SK-N-SH (cell line): ENCODE results near the gene FDPS. TPM values are rescaled to one million over a fixed set of nuclear protein-coding genes. Genes with fewer than 3 reads are reported as not detected.

ENCODE experiments used
- CTCF ChIA-PET: fragments of 300-600, 350-600 bp; formaldehyde crosslinking; extraction: SDS; loops from one replicate; lab custom pipeline; 2021; lab: Yijun Ruan, JAX
- POLR2A ChIA-PET: fragments of 350-600 bp; sonication (Branson Sonifier 250); formaldehyde crosslinking; extraction: SDS; loops from one replicate; lab custom pipeline; 2020; ENCODE audit warnings: antibody characterized with exemption, inconsistent platforms; lab: Yijun Ruan, JAX
- DNase-seq: peaks from one replicate; pipeline ENCODE4 v3.0.0; 2012
- H2AFZ ChIP-seq: fragments of 200-600 bp; sonication (generic); 2 replicates; pipeline ENCODE4 v1.8.1; 2016; ENCODE audit warnings: antibody characterized with exemption, mild to moderate bottlenecking, low read depth
- H3F3A ChIP-seq: fragments of 200-600 bp; sonication (generic); replicated peaks from 2 replicates; pipeline ENCODE3; 2016; ENCODE audit warnings: antibody characterized with exemption, mild to moderate bottlenecking; ENCODE audit not compliant: insufficient read depth
- H3K27ac ChIP-seq, 2 experiments: fragments of 200-500 bp in 1 of 2; fragments of 200-600 bp in 1 of 2; sonication (Bioruptor generic) in 1 of 2; sonication (generic), shearing (Covaris generic) in 1 of 2; 2 replicates each; pipeline versions ENCODE4 v1.5.1 to v1.6.1; 2014 to 2016; ENCODE audit warnings: low read depth in 2 of 2, inconsistent platforms in 1 of 2, low read length in 1 of 2, mild to moderate bottlenecking in 1 of 2, mixed read lengths in 1 of 2
- H3K27me3 ChIP-seq: fragments of 200-600 bp; sonication (generic), shearing (Covaris generic); 2 replicates; pipeline ENCODE4 v1.6.1; 2016; ENCODE audit warnings: mixed run types; ENCODE audit not compliant: insufficient read depth
- H3K36me3 ChIP-seq, 2 experiments: fragments of 200-500 bp in 1 of 2; fragments of 200-600 bp in 1 of 2; sonication (Bioruptor generic) in 1 of 2; sonication (generic) in 1 of 2; replicated peaks in 1 of 2; 2 replicates each; pipeline versions ENCODE3 to v1.5.1; 2014 to 2016; ENCODE audit warnings: low read length in 1 of 2, mild to moderate bottlenecking in 1 of 2; ENCODE audit not compliant: insufficient read depth in 2 of 2, control insufficient read depth in 1 of 2
- H3K4me1 ChIP-seq, 2 experiments: fragments of 200-500 bp in 1 of 2; fragments of 200-600 bp in 1 of 2; sonication (Bioruptor generic) in 1 of 2; sonication (generic), shearing (Covaris generic) in 1 of 2; 2 replicates each; pipeline versions ENCODE4 v1.5.1 to v1.6.1; 2014 to 2016; ENCODE audit warnings: low read depth in 1 of 2, low read length in 1 of 2, mixed run types in 1 of 2; ENCODE audit not compliant: insufficient read depth in 2 of 2, control insufficient read depth in 1 of 2
- H3K4me2 ChIP-seq: fragments of 200-600 bp; sonication (generic), shearing (Covaris generic); 2 replicates; pipeline ENCODE4 v1.6.1; 2017; ENCODE audit warnings: mixed run types
- H3K4me3 ChIP-seq, 2 experiments: fragments of 200-500 bp in 1 of 2; fragments of 200-600 bp in 1 of 2; sonication (Bioruptor generic) in 1 of 2; sonication (generic), shearing (Covaris generic) in 1 of 2; 2 replicates each; pipeline versions ENCODE4 v1.5.1 to v1.8.1; 2014 to 2016; ENCODE audit warnings: low read depth in 2 of 2, inconsistent platforms in 1 of 2, low read length in 1 of 2, mild to moderate bottlenecking in 1 of 2, mixed read lengths in 1 of 2, moderate library complexity in 1 of 2
- H3K79me2 ChIP-seq: fragments of 200-600 bp; sonication (generic); 2 replicates; pipeline ENCODE4 v1.8.1; 2017; ENCODE audit warnings: mild to moderate bottlenecking; ENCODE audit not compliant: insufficient read depth
- H3K9ac ChIP-seq: fragments of 200-600 bp; sonication (generic); 2 replicates; pipeline ENCODE4 v1.6.1; 2017; ENCODE audit warnings: mixed run types
- H3K9me2 ChIP-seq: fragments of 200-600 bp; sonication (generic); 2 replicates; pipeline ENCODE4 v1.6.1; 2017; ENCODE audit warnings: mixed run types
- H3K9me3 ChIP-seq: fragments of 200-600 bp; sonication (generic); 2 replicates; pipeline ENCODE4 v1.6.1; 2017; ENCODE audit warnings: mixed run types, mild to moderate bottlenecking, moderate library complexity
- H4K20me1 ChIP-seq: fragments of 200-600 bp; sonication (generic); 2 replicates; pipeline ENCODE4 v1.6.1; 2017; ENCODE audit warnings: mild to moderate bottlenecking, mixed run types; ENCODE audit not compliant: insufficient read depth
- CTCF ChIP-seq: fragments of 200-600 bp; sonication (generic); IDR thresholded peaks from 2 replicates; pipeline ENCODE4 v1.6.1; 2017; ENCODE audit warnings: antibody characterized with exemption, mild to moderate bottlenecking, moderate library complexity
- EZH2phosphoT487 ChIP-seq: fragments of 200-600 bp; sonication (generic); IDR thresholded peaks from 2 replicates; pipeline ENCODE4 v1.6.1; 2017; ENCODE audit warnings: low read depth, mixed run types, mild to moderate bottlenecking, antibody characterized with exemption, moderate library complexity, borderline replicate concordance
- FOSL2 ChIP-seq: IDR thresholded peaks from 2 replicates; pipeline ENCODE4 v1.4.0; 2012; ENCODE audit warnings: low read depth, mild to moderate bottlenecking, moderate library complexity, borderline replicate concordance
- FOXJ3 ChIP-seq: sonication (generic); formaldehyde crosslinking; IDR thresholded peaks from 2 replicates; pipeline ENCODE4 v1.5.1; 2020; ENCODE audit warnings: mild to moderate bottlenecking, missing genetic modification reagents
- GABPA ChIP-seq: IDR thresholded peaks from 2 replicates; pipeline ENCODE4 v1.4.0; 2012; ENCODE audit warnings: low read depth, mild to moderate bottlenecking
- GATA2 ChIP-seq: sonication (generic); formaldehyde crosslinking; IDR thresholded peaks from 2 replicates; pipeline ENCODE4 v1.5.0; 2020; ENCODE audit warnings: mild to moderate bottlenecking, missing genetic modification reagents
- IRF3 ChIP-seq: fragments of 150-350 bp; IDR thresholded peaks from 2 replicates; pipeline ENCODE4 v1.6.1; 2016; ENCODE audit warnings: mild to moderate bottlenecking, low read depth, low read length
- JUND ChIP-seq: IDR thresholded peaks from 2 replicates; pipeline ENCODE4 v1.4.0; 2012
- NFIC ChIP-seq: IDR thresholded peaks from 2 replicates; pipeline ENCODE4 v1.4.0; 2012; ENCODE audit warnings: borderline replicate concordance
- NRF1 ChIP-seq: IDR thresholded peaks from 2 replicates; pipeline ENCODE4 v1.6.1; 2012; ENCODE audit warnings: low read depth, mild to moderate bottlenecking, low read length
- RAD21 ChIP-seq: IDR thresholded peaks from 2 replicates; pipeline ENCODE4 v1.6.1; 2012; ENCODE audit warnings: mild to moderate bottlenecking, low read length
- RCOR1 ChIP-seq: fragments of 150-350 bp; IDR thresholded peaks from 2 replicates; pipeline ENCODE4 v1.6.1; 2017; ENCODE audit warnings: antibody characterized with exemption, low read length
- RFX5 ChIP-seq: IDR thresholded peaks from 2 replicates; pipeline ENCODE4 v1.6.1; 2012; ENCODE audit warnings: mild to moderate bottlenecking, improper control_type of control experiment, low read length
- RXRA ChIP-seq: IDR thresholded peaks from 2 replicates; pipeline ENCODE4 v1.4.0; 2012; ENCODE audit warnings: low read depth, mild to moderate bottlenecking, borderline replicate concordance
- SIN3A ChIP-seq: IDR thresholded peaks from 2 replicates; pipeline ENCODE4 v1.6.1; 2012; ENCODE audit warnings: low read depth, mild to moderate bottlenecking, low read length, moderate library complexity, borderline replicate concordance
- TAF1 ChIP-seq: IDR thresholded peaks from 2 replicates; pipeline ENCODE4 v1.6.1; 2012; ENCODE audit warnings: low read depth, mild to moderate bottlenecking, low read length, moderate library complexity, borderline replicate concordance
- TCF12 ChIP-seq: IDR thresholded peaks from 2 replicates; pipeline ENCODE4 v1.4.0; 2012
- USF2 ChIP-seq: fragments of 150-350 bp; IDR thresholded peaks from 2 replicates; pipeline ENCODE4 v1.6.1; 2017; ENCODE audit warnings: antibody characterized with exemption, low read length, low read depth, borderline replicate concordance
- WGBS: methylation state at CpG from one replicate; pipeline ENCODE4 v1.1.6; 2017; ENCODE audit warnings: low lambda C conversion rate; 5-methylcytosine and 5-hydroxymethylcytosine counted together
- polyA plus RNA-seq, 3 experiments: library from polyadenylated mRNA; depleted of rRNA; stranded (reverse); fragments of >200 nt; gene quantifications; 2 replicates each; pipeline ENCODE4 v1.2.3, GENCODE V29; 2012
- TF ChIP-seq, protein P1 (sequence below): IDR thresholded peaks from 2 replicates; pipeline ENCODE4 v1.4.0; 2012; ENCODE audit warnings: low read depth, borderline replicate concordance
- TF ChIP-seq, protein P2 (sequence below): IDR thresholded peaks from 2 replicates; pipeline ENCODE4; 2012
- TF ChIP-seq, protein P3 (sequence below): IDR thresholded peaks from 2 replicates; pipeline ENCODE4 v1.6.1; 2012; ENCODE audit warnings: mild to moderate bottlenecking, low read depth, low read length, moderate library complexity

FDPS gene
- polyA plus RNA-seq, 1 of the 3 experiments (the other 2 are of a cell fraction) = 126 TPM

DNA sequence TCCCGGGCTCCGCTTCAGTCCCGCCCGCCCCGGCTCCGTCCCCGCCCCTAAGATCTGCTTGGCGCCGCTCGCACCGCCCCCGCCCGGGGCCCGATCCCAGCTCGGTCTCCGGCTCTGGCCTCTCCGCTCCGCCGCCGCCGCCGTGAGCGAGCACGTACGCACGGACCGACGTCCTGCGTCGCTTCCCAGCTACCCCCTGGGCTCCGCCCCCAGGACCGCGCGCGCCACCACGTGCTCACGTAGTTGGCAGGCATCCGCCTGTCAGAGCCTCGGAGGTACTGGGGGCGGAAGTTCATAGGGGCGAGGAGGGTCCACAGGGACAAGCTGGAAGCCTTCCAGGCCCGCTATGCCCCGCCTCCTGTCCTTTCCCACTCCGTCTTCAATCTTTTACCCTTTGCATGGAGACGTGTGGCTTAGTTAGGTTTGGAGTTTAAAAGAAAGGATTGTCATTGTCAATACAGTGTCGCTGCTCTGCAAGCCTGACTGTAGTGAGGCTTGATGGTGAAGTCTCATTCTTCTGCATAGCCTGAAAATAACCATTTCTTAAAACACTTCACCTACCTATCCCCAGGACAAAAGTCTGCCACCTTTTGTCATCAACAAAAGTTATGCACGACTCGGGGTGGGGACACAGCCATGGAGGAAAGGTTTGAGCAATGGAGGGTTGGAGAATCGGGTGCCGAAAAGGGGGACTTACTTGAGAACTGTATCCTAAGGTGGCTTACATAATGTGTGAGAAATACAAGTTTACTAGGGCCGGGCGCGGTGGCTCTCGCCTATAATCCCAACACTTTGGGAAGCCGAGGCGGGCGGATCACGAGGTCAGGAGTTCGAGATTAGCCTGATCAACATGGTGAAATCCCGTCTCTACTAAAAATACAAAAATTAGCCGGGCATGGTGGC lies 35.1 kb upstream of the FDPS start, which contains the start of gene CLK2:
TSS of gene CLK2 (minus strand) at position 162 of the 903 bp plus-strand sequence. CDS start 2,527 bp downstream, outside the sequence.
- Histone ChIP-seq H3F3A (peaks cover 14% of the 10 kb centered on the region), H3K4me3 (peak within 1 kb of the TSS; percentile 72 to 94), H3K27ac (peak within 1 kb of the TSS; percentile 86 to 93), H3K27me3 (no peaks in the 10 kb centered on the region), H3K9me2 (no peaks in the 10 kb centered on the region), H2AFZ (peak within 1 kb of the TSS; percentile 34; the same call in 1 of the 2 replicates), H3K9me3 (no peaks in the 10 kb centered on the region), H3K79me2 (peaks cover 41% of the 10 kb centered on the region), H3K9ac (peak within 1 kb of the TSS; percentile 88), H3K4me2 (peak within 1 kb of the TSS; percentile 86), H3K4me1 (peaks cover 3 to 22% of the 10 kb centered on the region in 2 experiments; a peak in 2 of 4 replicates), H3K36me3 (peaks cover 24 to 26% of the 10 kb centered on the region in 2 experiments), H4K20me1 (peaks cover 17% of the 10 kb centered on the region)
- ChIA-PET POLR2A (interaction anchor here (0.9 to 2.3 kb wide), 10 partner anchors 9 to 585 kb away, joined by 3 to 13 read pairs (median 5); partner anchors contain the start of genes ENTREP3, KRTCAP2, MTX1 and RUSC1), CTCF (interaction anchor here (0.6 to 13.2 kb wide), 9 partner anchors 13 to 274 kb away, joined by 3 to 126 read pairs (median 4); partner anchors contain the start of gene ENTREP3)
- peak; percentile 98 for DNase-seq
- WGBS = 42% methylated on average over 26 of the region's 61 CpGs
- TF ChIP-seq RCOR1 = no peak
- 0 out of 2 replicates have a peak, but pooled peaks have one; percentile 31 for TF ChIP-seq FOXJ3
- TF ChIP-seq EZH2phosphoT487 = no peak
- peak; percentile 37; the same call in 1 of the 2 replicates for TF ChIP-seq RFX5
- TF ChIP-seq, protein P1, sequence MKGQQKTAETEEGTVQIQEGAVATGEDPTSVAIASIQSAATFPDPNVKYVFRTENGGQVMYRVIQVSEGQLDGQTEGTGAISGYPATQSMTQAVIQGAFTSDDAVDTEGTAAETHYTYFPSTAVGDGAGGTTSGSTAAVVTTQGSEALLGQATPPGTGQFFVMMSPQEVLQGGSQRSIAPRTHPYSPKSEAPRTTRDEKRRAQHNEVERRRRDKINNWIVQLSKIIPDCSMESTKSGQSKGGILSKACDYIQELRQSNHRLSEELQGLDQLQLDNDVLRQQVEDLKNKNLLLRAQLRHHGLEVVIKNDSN = peak; percentile 92
- no peak for TF ChIP-seq TCF12
- TF ChIP-seq, protein P2, sequence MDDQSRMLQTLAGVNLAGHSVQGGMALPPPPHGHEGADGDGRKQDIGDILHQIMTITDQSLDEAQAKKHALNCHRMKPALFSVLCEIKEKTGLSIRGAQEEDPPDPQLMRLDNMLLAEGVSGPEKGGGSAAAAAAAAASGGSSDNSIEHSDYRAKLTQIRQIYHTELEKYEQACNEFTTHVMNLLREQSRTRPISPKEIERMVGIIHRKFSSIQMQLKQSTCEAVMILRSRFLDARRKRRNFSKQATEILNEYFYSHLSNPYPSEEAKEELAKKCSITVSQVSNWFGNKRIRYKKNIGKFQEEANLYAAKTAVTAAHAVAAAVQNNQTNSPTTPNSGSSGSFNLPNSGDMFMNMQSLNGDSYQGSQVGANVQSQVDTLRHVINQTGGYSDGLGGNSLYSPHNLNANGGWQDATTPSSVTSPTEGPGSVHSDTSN = peak; percentile 25; the same call in 1 of the 2 replicates
- no peak; the same call in 1 of the 2 replicates for TF ChIP-seq RXRA
- peak; percentile 85; the same call in 1 of the 2 replicates for TF ChIP-seq SIN3A
- peak; percentile 30; the same call in 1 of the 2 replicates for TF ChIP-seq GABPA
- TF ChIP-seq TAF1 = peak; percentile 81
- TF ChIP-seq GATA2 (CRISPR knock-in tag) = no peak
- TF ChIP-seq, protein P3, sequence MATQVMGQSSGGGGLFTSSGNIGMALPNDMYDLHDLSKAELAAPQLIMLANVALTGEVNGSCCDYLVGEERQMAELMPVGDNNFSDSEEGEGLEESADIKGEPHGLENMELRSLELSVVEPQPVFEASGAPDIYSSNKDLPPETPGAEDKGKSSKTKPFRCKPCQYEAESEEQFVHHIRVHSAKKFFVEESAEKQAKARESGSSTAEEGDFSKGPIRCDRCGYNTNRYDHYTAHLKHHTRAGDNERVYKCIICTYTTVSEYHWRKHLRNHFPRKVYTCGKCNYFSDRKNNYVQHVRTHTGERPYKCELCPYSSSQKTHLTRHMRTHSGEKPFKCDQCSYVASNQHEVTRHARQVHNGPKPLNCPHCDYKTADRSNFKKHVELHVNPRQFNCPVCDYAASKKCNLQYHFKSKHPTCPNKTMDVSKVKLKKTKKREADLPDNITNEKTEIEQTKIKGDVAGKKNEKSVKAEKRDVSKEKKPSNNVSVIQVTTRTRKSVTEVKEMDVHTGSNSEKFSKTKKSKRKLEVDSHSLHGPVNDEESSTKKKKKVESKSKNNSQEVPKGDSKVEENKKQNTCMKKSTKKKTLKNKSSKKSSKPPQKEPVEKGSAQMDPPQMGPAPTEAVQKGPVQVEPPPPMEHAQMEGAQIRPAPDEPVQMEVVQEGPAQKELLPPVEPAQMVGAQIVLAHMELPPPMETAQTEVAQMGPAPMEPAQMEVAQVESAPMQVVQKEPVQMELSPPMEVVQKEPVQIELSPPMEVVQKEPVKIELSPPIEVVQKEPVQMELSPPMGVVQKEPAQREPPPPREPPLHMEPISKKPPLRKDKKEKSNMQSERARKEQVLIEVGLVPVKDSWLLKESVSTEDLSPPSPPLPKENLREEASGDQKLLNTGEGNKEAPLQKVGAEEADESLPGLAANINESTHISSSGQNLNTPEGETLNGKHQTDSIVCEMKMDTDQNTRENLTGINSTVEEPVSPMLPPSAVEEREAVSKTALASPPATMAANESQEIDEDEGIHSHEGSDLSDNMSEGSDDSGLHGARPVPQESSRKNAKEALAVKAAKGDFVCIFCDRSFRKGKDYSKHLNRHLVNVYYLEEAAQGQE = no peak; the same call in 1 of the 2 replicates
- TF ChIP-seq FOSL2 = no peak
- TF ChIP-seq USF2 = peak; percentile 67
- no peak for TF ChIP-seq JUND
- TF ChIP-seq RAD21 = no peak
- TF ChIP-seq IRF3 = no peak; the same call in 1 of the 2 replicates
- TF ChIP-seq NFIC = peak; percentile 81
- TF ChIP-seq CTCF = no peak
- TF ChIP-seq NRF1 = peak; percentile 45; the same call in 1 of the 2 replicates
